ENCODE measurements around the gene SH3GL3.

The SH3GL3 gene

DNA sequence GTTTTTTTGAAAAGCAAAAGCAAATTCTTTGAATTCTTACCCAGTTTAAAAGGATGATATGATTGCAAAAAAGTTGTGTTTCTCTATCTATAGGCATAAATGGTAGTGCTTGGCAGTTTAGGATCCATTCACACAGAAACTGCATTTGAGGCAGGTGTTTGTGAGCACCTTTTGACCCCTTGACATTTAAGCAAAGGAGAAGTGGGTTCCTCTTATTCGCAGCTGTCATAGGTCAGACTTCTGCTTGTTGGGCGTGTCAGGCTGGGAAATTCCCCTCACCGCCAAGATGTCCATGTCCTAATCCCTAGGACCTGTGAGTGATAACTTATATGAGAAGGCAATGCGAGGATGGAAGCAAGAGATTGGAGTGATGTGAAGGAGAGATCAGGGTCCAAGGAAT lies 67.4 kb downstream of the SH3GL3 start:
- no peak for DNase-seq

DNA sequence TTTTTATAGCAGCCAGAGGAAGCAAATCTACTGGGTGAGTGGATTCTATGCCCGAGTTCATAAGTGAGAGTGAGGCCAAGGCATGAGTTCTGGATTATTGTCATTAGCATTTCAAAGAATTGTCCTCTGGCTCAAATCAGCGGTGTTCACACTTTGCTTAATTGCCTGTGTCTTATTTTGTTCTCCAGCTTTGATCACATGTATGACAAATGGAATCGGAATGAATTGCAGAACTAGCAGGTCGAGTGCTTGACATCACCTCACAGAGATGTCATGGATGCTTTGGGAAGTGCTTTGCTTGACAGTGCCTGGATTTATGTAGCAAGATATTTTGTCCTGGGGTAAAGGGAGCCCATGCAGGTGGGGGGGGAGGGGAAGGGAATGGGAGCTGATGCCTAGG lies 68.0 kb downstream of the SH3GL3 start:
- no peak for DNase-seq

- DNase-seq = no peak
Measured at GRCh38 chr15:83516935-83517334, 69.8 kb downstream of the SH3GL3 start.

DNA sequence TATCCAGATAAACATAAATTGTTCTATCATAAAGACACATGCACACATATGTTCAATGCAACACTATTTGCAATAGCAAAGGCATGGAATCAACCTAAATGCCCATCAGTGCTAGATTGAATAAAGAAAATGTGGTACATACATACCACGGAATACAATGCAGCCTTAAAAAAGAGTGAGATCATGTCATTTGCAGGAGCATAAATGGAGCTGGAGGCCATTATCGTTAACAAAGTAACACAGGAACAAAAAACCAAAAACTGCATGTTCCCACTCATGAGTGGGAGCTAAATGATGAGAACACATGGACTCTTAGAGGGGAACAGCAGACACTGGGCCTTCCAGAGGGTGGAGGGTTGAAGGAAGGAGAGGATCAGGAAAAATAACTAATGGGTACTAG lies 79.2 kb downstream of the SH3GL3 start:
- no peak for DNase-seq

DNA sequence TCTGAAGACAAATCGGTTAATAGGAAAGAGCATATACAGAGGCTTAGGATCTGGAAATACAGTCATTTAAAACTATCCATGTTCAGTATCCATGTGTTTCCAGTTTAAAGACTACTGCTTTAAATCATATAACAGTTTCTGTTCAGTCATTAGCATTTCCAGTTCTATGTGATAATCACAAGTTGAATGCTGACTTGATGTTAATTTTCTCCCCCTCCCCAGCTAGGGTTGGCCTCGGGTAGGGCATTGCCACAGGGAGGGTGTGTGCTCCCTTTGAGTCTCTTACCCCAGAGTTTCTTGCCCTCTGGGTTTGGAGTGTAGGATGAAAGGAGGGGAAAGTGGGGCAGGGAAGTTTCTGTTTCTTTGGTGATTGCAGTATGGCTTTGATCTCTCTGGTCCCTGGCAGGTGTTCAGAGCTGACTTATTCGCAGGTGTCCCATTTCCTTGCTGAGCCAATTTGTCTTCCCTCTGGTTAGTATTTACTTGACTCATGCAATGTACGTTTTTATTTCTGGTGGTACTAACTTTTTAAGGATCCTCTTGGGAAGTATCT lies 86.3 kb downstream of the SH3GL3 start:
- DNase-seq = no peak

GRCh38 chr15:83537606-83538005 lies 90.5 kb downstream of the SH3GL3 start:
- DNase-seq = no peak

DNA sequence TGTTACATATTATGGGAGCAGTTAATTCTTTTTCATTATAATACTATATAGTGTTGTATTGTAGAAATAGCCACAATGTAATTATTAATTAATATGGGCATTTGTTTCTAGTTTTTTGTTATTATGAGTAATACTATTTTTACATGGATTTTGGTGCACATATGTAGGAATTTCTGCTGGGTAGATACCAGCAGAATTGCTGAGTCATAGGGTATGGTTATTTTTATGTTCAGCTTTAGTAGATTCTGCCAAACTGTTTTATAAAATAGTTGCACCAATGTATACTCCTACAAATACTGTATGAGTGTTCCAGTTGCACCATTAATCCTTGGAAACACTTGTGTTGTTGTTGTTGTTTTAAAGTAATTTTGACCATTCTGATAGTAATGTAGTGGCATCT lies 91.5 kb downstream of the SH3GL3 start:
- no peak for DNase-seq

- DNase-seq = no peak
Measured at GRCh38 chr15:83545804-83546511, 98.8 kb downstream of the SH3GL3 start.

DNA sequence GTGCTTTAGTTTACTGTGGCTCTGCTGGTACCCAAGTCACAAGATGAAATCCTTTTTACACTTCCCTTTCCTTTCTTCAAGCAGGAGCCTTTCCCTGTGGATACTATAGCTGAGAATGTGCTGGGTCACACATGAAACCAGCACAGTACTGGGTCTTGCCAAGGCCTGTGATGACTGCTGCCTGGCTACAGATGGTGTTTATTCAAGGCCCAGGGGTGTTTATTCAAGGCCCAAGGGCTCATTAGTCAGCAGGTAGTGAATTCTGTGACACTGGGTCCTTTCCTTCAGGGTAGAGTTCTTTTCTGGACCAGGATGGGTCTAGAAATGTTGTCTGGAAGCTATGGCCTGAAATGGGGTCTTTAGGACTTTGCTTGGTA lies 99.4 kb downstream of the SH3GL3 start:
- DNase-seq = no peak

GRCh38 chr15:83547168-83547567 lies 100.0 kb downstream of the SH3GL3 start:
- no peak for DNase-seq

- DNase-seq = no peak
Measured at GRCh38 chr15:83549623-83550022, 102.5 kb downstream of the SH3GL3 start.

GRCh38 chr15:83554558-83554957 lies 107.4 kb downstream of the SH3GL3 start:
- no peak for DNase-seq

DNA sequence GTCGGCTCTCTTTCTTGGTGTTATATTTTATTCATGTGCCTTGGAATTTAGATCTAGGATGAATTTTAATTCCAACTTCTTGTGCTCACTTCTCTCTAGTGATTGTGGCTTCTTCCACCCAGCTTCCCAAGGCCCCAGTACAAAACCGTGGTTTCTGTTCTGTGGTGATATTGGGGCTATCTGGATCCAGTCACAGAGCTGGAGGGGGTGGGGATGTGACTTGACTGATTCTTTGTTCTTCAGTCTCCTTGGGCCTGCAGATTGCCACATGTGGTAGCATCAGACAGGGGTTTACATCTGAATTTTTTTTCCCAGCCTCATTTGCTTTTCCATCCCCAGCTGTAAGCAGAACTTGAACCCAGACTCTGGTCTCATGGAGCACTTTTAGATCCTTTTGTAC lies 108.2 kb downstream of the SH3GL3 start:
- no peak for DNase-seq

DNA sequence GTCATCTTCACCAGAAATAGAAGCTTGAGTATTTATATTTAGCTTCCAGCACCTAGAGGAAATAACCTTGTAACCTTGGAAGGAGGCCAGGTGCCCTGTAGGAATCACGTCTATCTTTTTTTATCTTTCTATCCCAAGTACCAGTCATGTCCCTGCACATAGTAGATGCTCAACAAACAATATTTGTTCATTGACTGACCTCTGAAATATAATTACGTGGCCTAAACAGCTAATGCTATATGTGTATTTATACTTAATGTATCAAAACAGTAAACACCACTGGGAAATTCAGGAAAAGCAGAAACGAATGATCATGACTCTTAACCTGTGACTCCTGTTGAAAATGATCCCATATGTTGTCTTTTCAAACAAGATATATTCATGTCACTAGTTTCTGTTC lies 108.9 kb downstream of the SH3GL3 start:
- DNase-seq = no peak

GRCh38 chr15:83556754-83557153 lies 109.6 kb downstream of the SH3GL3 start:
- no peak for DNase-seq

- DNase-seq = no peak
Measured at GRCh38 chr15:83558146-83558545, 111.0 kb downstream of the SH3GL3 start.

DNA sequence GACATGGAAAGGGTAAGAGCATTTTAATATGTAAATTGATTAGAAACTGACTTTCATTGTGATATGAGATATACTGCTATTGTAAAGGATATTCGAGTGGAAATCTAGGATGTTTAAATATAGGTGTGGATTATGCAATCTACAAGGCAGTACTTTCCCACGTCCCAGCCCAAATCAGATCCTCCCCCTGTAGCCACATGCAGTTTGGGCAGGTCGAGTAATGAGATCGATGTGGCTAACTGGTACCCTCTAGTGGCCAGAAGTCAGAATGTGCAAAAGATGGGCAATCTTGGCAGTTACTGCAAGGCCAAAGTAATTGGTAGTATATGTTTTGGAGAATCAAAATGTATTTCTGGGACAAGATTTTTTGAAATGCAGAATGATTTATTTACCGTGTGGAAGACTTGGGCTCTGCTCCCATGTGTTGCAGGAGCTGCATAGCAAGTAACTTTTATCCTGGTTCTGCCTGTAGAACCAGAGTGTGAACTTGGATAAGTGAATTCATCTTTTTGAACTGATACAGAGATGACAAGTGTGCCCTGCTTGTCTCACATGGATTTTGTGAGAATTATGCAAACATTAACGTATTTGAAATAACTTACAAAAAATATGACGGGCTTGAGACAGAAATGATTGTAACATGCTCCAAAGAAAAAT lies 112.3 kb downstream of the SH3GL3 start:
- peak; percentile 64 for DNase-seq

- no peak for DNase-seq
Measured at GRCh38 chr15:83561661-83562060, 114.5 kb downstream of the SH3GL3 start.

GRCh38 chr15:83565138-83565537 lies 118.0 kb downstream of the SH3GL3 start:
- no peak for DNase-seq

DNA sequence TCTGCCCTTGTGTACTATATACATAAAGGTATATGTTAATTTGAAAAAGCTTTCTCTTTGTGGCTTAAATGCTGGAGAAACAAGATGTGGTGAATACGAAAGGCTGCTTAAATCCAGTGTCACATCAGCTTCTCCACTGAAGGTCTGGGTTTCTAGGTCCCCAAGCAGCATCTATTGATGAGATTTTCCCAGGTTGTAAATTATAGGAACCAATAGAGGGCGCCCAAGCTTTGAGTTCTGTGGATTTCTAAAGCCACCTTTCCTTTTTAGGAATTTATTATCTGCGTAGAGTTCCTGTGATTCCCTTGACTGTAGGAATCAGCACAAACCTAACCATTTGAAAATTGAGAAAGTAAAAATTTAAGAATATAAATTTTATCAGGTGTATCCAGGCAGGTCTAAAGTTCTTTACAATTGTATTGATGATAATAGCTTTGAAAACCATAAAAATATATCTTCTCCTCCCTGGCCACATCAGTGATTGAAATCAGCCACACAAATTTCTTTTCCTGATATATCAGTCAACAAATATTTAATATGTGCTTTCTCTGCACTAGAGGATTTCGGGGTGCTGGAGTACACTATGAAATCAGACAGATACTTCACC lies 118.5 kb downstream of the SH3GL3 start:
- no peak for DNase-seq

GRCh38 chr15:83567318-83567717 lies 120.2 kb downstream of the SH3GL3 start:
- DNase-seq = no peak

DNA sequence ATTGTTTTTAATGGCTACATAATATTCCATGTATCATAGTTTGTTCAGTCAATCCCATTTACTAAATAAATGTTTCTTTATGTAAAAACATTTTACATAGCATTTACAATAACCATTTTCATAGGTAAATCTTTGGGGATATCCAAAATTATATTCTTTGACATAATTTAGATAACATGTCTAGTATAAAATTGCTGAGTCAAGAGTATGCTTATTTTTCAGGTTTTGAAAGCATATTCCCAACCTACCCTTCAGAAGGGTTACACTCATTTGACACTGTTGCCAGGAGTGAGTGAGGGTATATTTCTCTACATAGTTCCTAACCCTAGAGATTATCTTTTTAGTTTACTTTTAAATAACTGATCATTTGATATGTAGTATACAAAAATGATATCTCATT lies 122.2 kb downstream of the SH3GL3 start:
- no peak for DNase-seq

DNA sequence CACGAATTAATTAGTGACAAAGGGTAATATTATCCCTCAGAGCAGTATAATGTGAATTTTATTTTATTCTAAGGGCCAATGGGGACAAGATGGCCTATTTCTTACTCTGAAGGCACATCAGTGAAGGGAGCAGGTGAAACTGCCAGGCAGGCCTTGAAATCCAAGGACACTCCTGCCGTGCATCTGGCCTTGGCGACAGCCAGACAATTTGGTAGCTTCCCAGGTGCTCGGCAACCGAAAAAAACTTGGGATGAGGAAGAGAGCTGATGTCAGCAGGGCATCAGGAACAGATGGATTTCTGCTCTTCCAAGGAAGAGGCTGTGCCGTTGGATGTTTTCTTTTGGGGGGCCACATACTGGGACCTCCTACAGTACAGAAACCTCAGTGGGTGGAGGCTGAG lies 123.6 kb downstream of the SH3GL3 start:
- no peak for DNase-seq

Measured in activated CD4-positive, alpha-beta T cell treated with anti-CD3 and anti-CD28 coated beads for 48 hours (primary cell).